ENCODE measurements around the gene MOXD1. TPM values are rescaled to one million over a fixed set of nuclear protein-coding genes. Genes with fewer than 3 reads are reported as not detected.

The MOXD1 gene
- total RNA-seq, 1 donor from 2014 or later, result 3.5 TPM

- DNase-seq, result no peak
- peak; percentile 29 for ATAC-seq
- intact Hi-C loops (cut with micrococcal nuclease), result no loop called here
Observed at GRCh38 chr6:132401618-132402285, 477 bp upstream of the MOXD1 start.

- DNase-seq (no peak), ATAC-seq (peak; percentile 69)
- intact Hi-C loops (cut with micrococcal nuclease), result no loop called here
Observed at GRCh38 chr6:132400555-132400882, 756 bp downstream of the MOXD1 start.

DNA sequence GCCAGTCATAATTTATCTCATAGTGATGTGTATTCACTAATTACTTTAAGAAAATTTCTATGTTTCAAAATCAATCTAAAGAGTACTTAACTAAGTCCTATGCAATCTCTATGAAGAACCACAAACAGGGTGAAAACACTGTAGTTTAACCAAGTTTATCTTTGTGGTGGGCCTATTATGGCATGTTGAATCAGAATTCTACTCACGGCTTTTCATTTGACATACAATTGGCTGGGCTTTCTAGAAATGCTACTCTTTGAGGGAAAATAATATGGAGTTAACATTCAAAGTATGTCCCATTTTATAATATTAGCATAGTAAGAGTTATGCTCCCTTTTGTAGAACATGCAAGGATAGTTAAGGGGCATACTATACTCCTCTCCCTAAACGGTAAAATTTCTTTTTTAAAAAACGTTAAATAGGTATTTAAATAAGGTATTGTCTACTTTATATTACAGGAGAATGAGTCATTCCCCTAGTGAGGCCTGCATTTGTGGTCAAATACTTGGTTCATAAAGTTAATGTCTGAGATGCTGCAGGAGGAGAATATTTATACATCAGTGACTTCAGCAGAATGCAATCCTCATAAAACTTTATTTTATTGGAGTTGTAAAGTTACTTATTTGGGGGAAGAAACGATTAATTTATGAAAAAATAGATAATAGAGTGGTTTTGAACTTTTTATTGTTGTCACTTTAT lies 1.8 kb downstream of the MOXD1 start:
- DNase-seq, result no peak
- ATAC-seq, result no peak
- intact Hi-C loops (cut with micrococcal nuclease), result no loop called here

- intact Hi-C loops (cut with micrococcal nuclease), result no loop called here
- ATAC-seq, result no peak
Observed at GRCh38 chr6:132395015-132395597, 6.2 kb downstream of the MOXD1 start.

GRCh38 chr6:132392792-132393191 lies 8.5 kb downstream of the MOXD1 start:
- ATAC-seq, result no peak
- DNase-seq, result no peak
- intact Hi-C loops (cut with micrococcal nuclease), result no loop called here

More at GRCh38 chr6:132395015-132395597, 6.2 kb downstream of the MOXD1 start:
- DNase-seq, result no peak

GRCh38 chr6:132392270-132392646 lies 9.0 kb downstream of the MOXD1 start:
- no peak for DNase-seq
- no peak for ATAC-seq
- intact Hi-C loops (cut with micrococcal nuclease), result no loop called here

DNA sequence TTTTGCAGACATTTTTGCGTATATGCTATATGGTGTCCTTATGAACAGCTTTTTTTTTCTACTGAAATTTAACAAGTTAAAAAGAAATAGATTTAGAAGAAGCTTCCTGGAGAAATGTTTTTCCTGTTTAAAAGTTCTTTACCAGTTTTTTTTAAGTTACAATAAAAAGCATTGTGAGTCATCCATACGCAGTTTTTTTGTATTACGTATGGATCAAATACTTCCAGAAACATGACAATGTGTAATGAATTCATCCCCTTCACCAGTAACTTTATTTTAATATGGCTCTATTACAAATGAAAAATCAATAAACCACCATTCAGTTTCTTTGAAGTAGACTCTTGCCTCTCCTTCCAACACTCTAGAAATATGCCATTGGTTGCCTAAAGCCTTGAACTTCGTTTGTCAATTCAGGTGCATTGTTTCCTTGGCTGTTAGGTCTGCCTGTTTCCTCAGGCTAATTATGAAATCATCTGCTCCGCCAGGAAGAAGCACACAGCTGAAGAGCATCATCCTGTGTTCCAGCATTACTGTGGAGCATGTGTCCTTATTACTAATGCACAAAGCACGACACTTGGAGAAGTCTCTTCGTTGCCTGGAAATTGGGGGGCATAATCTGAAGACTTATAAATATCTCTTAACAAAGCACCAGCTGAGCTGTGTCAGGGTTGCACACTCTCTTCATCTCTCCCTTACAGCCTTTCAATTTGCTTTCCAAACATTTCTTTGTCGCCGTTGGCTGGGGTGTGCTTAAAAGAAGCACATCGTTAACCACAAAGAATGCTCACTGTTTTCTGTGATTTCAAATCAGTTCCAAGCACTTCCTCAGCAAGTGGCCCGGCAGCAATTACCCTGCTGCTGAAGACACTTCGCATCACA lies 9.6 kb downstream of the MOXD1 start:
- intact Hi-C loops (cut with micrococcal nuclease), result no loop called here
- DNase-seq, result peak; percentile 28

DNA sequence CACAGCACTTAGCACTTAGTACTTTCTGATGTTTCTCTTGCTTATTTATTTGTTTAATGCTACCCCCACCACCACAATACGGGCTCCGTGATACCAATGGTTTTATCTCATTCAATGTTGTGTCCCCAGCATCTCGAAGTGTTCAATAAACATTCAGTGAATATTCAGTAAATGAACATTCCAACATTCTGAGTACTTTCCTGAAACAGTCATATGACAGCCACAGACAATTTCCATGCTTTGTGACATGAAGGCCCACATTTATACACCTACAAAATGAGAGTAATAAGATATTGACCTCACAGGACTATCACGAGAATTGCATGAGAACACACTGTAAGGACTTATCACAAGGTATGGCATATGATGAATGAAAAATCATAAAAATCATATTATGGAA lies 10.8 kb downstream of the MOXD1 start:
- intact Hi-C loops (cut with micrococcal nuclease), result no loop called here
- no peak for DNase-seq
- no peak for ATAC-seq

More for the DNA sequence above, 9.6 kb downstream of the MOXD1 start:
- ATAC-seq, result peak; percentile 95

- ATAC-seq (no peak), DNase-seq (no peak)
- intact Hi-C loops (cut with micrococcal nuclease), result no loop called here
Observed at GRCh38 chr6:132390017-132390416, 11.3 kb downstream of the MOXD1 start.

DNA sequence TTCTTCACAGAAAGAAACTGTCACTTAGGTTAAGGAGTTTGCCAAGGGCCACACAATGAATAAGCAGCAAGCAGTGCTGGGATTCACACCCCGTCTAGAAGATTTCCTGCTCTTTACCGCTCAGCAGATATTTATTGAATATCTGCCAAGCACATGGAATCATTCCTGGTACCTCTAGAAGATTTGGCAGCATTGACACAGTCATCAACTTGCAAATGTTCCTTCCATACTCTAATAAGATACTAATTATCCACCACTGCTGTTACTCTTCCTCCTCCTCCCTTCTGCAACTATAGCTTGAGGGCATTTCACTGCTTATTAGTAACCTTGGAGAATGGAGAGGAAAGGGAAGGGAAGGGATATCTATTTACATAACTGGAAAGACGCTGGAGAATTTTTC lies 13.0 kb downstream of the MOXD1 start:
- no peak for DNase-seq
- intact Hi-C loops (cut with micrococcal nuclease), result no loop called here

DNA sequence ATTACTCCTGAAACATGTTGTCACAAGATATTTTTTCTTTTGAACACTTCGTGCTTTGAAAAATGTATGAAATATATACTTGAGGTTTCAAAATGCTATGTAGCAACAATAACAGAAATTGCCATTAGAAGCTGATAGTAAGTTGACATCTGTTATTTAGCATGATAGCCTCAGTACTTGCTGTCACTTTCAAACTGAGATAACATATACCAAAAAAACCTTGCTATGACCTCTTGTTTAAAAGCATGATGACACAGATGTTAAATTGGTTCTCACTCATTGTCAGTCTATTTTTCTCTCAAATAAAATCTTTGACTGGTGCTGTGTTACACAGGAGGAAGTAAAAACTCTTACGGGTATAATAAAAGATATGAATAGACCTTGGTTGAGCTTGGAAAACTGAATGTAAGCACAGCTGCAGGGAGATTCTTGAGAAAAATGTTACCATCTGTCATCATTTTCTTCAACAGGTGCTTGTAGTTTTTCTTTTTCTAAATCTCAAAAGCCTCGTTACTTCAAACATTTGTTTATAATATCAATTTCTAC lies 18.6 kb downstream of the MOXD1 start:
- DNase-seq, result no peak
- intact Hi-C loops (cut with micrococcal nuclease), result no loop called here
- no peak for ATAC-seq

More for the DNA sequence above, 13.0 kb downstream of the MOXD1 start:
- ATAC-seq, result no peak

- no peak for ATAC-seq
- intact Hi-C loops (cut with micrococcal nuclease), result no loop called here
- no peak for DNase-seq
Observed at GRCh38 chr6:132381381-132381780, 19.9 kb downstream of the MOXD1 start.

- no peak for ATAC-seq
- intact Hi-C loops (cut with micrococcal nuclease), result no loop called here
- no peak for DNase-seq
Observed at GRCh38 chr6:132380358-132381029, 20.8 kb downstream of the MOXD1 start.

GRCh38 chr6:132369526-132369925 lies 31.7 kb downstream of the MOXD1 start:
- DNase-seq (no peak), ATAC-seq (peak; percentile 60)
- intact Hi-C loops (cut with micrococcal nuclease), result no loop called here

DNA sequence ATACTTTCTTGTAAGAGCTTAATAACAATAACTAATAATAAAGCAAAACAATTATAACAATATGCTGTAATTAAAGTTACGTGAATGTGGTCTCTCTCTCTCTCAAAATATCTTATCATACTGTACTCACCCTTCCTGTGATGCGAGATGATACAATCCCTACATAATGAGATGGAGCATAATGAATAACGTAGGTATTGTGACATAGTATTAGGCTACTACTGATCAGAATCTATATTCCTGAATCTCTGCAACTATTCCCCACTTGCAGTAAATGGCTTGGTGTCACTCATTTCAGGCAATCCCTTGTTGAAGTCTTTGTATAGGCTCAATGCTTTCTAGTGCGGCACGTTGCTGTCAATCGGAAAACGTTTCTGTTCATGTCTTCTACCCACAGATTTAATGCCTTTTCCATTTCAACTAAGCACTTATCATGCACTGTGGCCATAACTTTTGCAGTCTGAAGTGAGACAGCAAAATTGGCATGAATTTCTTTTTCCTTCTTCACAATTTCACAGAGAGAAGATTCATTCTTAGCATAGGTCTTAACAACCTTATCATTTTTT lies 32.3 kb downstream of the MOXD1 start:
- no peak for DNase-seq
- intact Hi-C loops (cut with micrococcal nuclease), result no loop called here
- no peak for ATAC-seq

DNA sequence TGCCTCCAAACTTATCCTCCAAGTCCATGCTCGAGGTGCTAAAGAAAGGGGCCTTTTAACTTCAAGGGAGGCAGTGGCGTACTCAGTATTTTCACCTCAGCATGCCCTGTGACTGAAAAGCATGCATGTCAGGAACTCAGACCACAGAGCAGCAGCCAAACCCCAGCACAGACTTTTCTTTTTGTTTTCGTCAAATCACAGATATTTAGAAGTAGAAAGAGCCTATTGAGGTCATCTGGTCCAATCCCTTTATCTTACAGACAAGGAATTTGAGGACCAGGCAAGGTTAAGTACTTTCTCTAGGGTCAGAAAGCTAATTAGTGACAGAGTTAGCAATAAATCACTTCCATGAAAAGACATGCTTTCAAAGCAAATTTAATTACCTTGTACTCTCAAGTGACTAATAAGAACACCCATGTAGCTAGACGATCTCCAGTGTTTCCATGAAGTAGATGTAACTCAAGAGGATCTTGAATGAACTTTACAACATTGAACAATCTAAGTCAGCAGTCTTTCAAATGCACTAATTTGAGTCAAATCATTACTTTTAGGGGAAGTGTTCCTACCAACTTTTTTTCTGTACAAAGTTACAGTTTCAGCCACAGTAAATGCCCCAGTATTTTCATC lies 35.9 kb downstream of the MOXD1 start:
- ATAC-seq (peak; percentile 30), DNase-seq (no peak)
- intact Hi-C loops (cut with micrococcal nuclease), result no loop called here

- ATAC-seq (no peak), DNase-seq (no peak)
- intact Hi-C loops (cut with micrococcal nuclease), result no loop called here
Observed at GRCh38 chr6:132364306-132365074, 36.8 kb downstream of the MOXD1 start.
